Panc1 (cell line): ENCODE data around the gene ZDHHC14. TPM values are rescaled to one million over a fixed set of nuclear protein-coding genes. Genes with fewer than 3 reads are reported as not detected.

Experiments
- ATAC-seq: fragments of 200-7000 bp; cut with Tn5 transposase; 2 replicates; pipeline ENCODE4 v1.9.1; 2020; ENCODE audit warnings: mild to moderate bottlenecking, moderate library complexity
- BruUV-seq: library from RNA; stranded (reverse); fragments of 400-500 nt; replicated peaks from 2 replicates; lab custom pipeline; 2021; lab: Mats Ljungman, UMichigan
- CTCF ChIA-PET: fragments of 300-600 bp; sonication (Branson Sonifier 250); formaldehyde crosslinking; loops from one replicate; lab custom pipeline; 2022; ENCODE audit warnings: antibody characterized with exemption; lab: Charles Lee
- POLR2A ChIA-PET: fragments of 300-600 bp; sonication (Branson Sonifier 250); formaldehyde crosslinking; loops from one replicate; lab custom pipeline; 2022; ENCODE audit warnings: antibody characterized with exemption; lab: Charles Lee
- DNase-seq: peaks from one replicate; pipeline ENCODE4 v3.0.0-alpha.2; 2010; ENCODE audit warnings: low read depth, low spot score
- H3K27ac ChIP-seq: 2 replicates; pipeline ENCODE4 v1.5.1; 2011; ENCODE audit warnings: mild to moderate bottlenecking, low read length, inconsistent platforms
- H3K27me3 ChIP-seq: fragments of 200-500 bp; sonication (Bioruptor generic); 2 replicates; pipeline ENCODE4 v1.6.0; 2014; ENCODE audit warnings: low read length, inconsistent platforms; ENCODE audit not compliant: control insufficient read depth, insufficient read depth
- H3K36me3 ChIP-seq: fragments of 200-500 bp; sonication (Bioruptor generic); 2 replicates; pipeline ENCODE4 v1.5.1; 2014; ENCODE audit warnings: inconsistent platforms, mild to moderate bottlenecking, low read length, moderate library complexity; ENCODE audit not compliant: control insufficient read depth, insufficient read depth
- H3K4me1 ChIP-seq: 2 replicates; pipeline ENCODE4 v1.5.1; 2011; ENCODE audit warnings: inconsistent platforms, mild to moderate bottlenecking, low read length, moderate library complexity; ENCODE audit not compliant: control insufficient read depth, insufficient read depth
- H3K4me3 ChIP-seq, 2 experiments: 2 replicates each; pipeline ENCODE4 v1.5.1; 2011 to 2012; ENCODE audit warnings: low read depth in 2 of 2, low read length in 2 of 2, mild to moderate bottlenecking in 2 of 2, inconsistent platforms in 1 of 2, moderate library complexity in 1 of 2
- H3K9me3 ChIP-seq: fragments of 200-500 bp; sonication (Bioruptor generic); 2 replicates; pipeline ENCODE4 v1.5.1; 2014; ENCODE audit warnings: low read depth, mild to moderate bottlenecking, inconsistent platforms, low read length, moderate library complexity; ENCODE audit not compliant: control insufficient read depth, insufficient read depth
- CTCF ChIP-seq: fragments of 450-650 bp; IDR thresholded peaks from 2 replicates; pipeline ENCODE4 v1.5.1; 2017; ENCODE audit warnings: mild to moderate bottlenecking
- POLR2AphosphoS5 ChIP-seq: IDR thresholded peaks from 2 replicates; pipeline ENCODE4 v1.6.1; 2012; ENCODE audit warnings: mild to moderate bottlenecking, low read depth, low read length, moderate library complexity
- SIN3A ChIP-seq: IDR thresholded peaks from 2 replicates; pipeline ENCODE4 v1.6.1; 2012; ENCODE audit warnings: low read depth, mild to moderate bottlenecking, low read length, moderate library complexity, borderline replicate concordance; ENCODE audit not compliant: insufficient read depth
- TCF7L2 ChIP-seq: IDR thresholded peaks from 2 replicates; pipeline ENCODE4 v1.6.1; 2011; ENCODE audit warnings: mild to moderate bottlenecking, low read depth, low read length, inconsistent platforms
- in situ Hi-C: cut with HindIII; loops from 2 replicates; pipeline ENCODE4 v1.10.0; 2016; ENCODE audit warnings: low sequenced_read_pairs, low pct_unique_long_range_greater_than_20kb
- intact Hi-C: fragments of 100-400 bp; cut with micrococcal nuclease; formaldehyde crosslinking; loops from one replicate; pipeline ENCODE4 v1.10.0; 2022; ENCODE audit not compliant: unreplicated experiment
- total RNA-seq: library from RNA; stranded (reverse); gene quantifications from one replicate; pipeline ENCODE4 v1.2.1, GENCODE V29; 2021; ENCODE audit not compliant: unreplicated experiment
- TF ChIP-seq, protein P1 (sequence below), 2 experiments: IDR thresholded peaks; 2 replicates each; pipeline ENCODE4 v1.6.1; 2011 to 2012; ENCODE audit warnings: low read depth in 2 of 2, control low read depth in 1 of 2, low read length in 1 of 2, mild to moderate bottlenecking in 1 of 2, moderate library complexity in 1 of 2; ENCODE audit not compliant: insufficient read depth in 1 of 2

Gene ZDHHC14
- total RNA-seq, 1 experiment from 2014 or later, result 19.9 TPM

- no peak for TF ChIP-seq POLR2AphosphoS5
- no peak for TF ChIP-seq SIN3A
- TF ChIP-seq, protein P1, sequence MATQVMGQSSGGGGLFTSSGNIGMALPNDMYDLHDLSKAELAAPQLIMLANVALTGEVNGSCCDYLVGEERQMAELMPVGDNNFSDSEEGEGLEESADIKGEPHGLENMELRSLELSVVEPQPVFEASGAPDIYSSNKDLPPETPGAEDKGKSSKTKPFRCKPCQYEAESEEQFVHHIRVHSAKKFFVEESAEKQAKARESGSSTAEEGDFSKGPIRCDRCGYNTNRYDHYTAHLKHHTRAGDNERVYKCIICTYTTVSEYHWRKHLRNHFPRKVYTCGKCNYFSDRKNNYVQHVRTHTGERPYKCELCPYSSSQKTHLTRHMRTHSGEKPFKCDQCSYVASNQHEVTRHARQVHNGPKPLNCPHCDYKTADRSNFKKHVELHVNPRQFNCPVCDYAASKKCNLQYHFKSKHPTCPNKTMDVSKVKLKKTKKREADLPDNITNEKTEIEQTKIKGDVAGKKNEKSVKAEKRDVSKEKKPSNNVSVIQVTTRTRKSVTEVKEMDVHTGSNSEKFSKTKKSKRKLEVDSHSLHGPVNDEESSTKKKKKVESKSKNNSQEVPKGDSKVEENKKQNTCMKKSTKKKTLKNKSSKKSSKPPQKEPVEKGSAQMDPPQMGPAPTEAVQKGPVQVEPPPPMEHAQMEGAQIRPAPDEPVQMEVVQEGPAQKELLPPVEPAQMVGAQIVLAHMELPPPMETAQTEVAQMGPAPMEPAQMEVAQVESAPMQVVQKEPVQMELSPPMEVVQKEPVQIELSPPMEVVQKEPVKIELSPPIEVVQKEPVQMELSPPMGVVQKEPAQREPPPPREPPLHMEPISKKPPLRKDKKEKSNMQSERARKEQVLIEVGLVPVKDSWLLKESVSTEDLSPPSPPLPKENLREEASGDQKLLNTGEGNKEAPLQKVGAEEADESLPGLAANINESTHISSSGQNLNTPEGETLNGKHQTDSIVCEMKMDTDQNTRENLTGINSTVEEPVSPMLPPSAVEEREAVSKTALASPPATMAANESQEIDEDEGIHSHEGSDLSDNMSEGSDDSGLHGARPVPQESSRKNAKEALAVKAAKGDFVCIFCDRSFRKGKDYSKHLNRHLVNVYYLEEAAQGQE (IDR thresholded peaks at IDR 0.05; ENCODE audit: insufficient read depth in 1 of 2, low read depth in 2 of 2, low read length in 1 of 2), result no peak
- no peak for TF ChIP-seq CTCF
- TF ChIP-seq TCF7L2, result no peak
- ATAC-seq (no peak), DNase-seq (no peak)
- CTCF ChIA-PET, result no interaction called here
- Histone ChIP-seq H3K4me3 (no peak overlapping the region), H3K27ac (no peak overlapping the region), H3K27me3 (no peaks in the 10 kb centered on the region), H3K9me3 (no peaks in the 10 kb centered on the region), H3K36me3 (no peaks in the 10 kb centered on the region; the same call in 1 of the 2 replicates), H3K4me1 (peaks cover 24% of the 10 kb centered on the region)
- POLR2A ChIA-PET, result interaction anchor here (0.5 kb wide), 1 partner anchor 20 kb away, joined by 8 read pairs; no protein-coding TSS in a partner anchor
- intact Hi-C loops, result no loop called here
- in situ Hi-C loops, result no loop called here
- no TSS peak for BruUV-seq
These were observed 228.1 kb downstream of the ZDHHC14 start for GRCh38 chr6:157609117-157609516.

GRCh38 chr6:157609556-157609955 is 228.6 kb downstream of the ZDHHC14 start:
- no peak for ATAC-seq
- Histone ChIP-seq H3K27ac (no peak overlapping the region), H3K9me3 (no peaks in the 10 kb centered on the region), H3K4me1 (peaks cover 29% of the 10 kb centered on the region), H3K27me3 (no peaks in the 10 kb centered on the region), H3K4me3 (no peak overlapping the region), H3K36me3 (no peaks in the 10 kb centered on the region; the same call in 1 of the 2 replicates)
- POLR2A ChIA-PET, result interaction anchor here (0.5 kb wide), 1 partner anchor 20 kb away, joined by 8 read pairs; no protein-coding TSS in a partner anchor
- TF ChIP-seq SIN3A (no peak), CTCF (no peak), TCF7L2 (no peak), POLR2AphosphoS5 (no peak)
- TF ChIP-seq, protein P1 (IDR thresholded peaks at IDR 0.05; ENCODE audit: insufficient read depth in 1 of 2, low read depth in 2 of 2, low read length in 1 of 2), result no peak
- intact Hi-C loops (no loop called here), in situ Hi-C loops (no loop called here)
- BruUV-seq, result no TSS peak
- CTCF ChIA-PET, result no interaction called here
- DNase-seq, result no peak
